HepG2 (cell line): ENCODE results near the gene SCIN. TPM values are rescaled to one million over a fixed set of nuclear protein-coding genes. Genes with fewer than 3 reads are reported as not detected.

Source experiments
- ATAC-seq: fragments of 200-7000 bp; cut with Tn5 transposase; 3 replicates; pipeline ENCODE4 v1.9.1; 2020; ENCODE audit warnings: mild to moderate bottlenecking, moderate library complexity
- BruUV-seq: library from RNA; stranded (reverse); fragments of 400-500 nt; replicated peaks from 2 replicates; lab custom pipeline; 2021; lab: Mats Ljungman, UMichigan
- CTCF ChIA-PET: fragments of 300-600 bp; formaldehyde crosslinking; extraction: SDS; loops from one replicate; lab custom pipeline; 2021; ENCODE audit warnings: low total read pairs, inconsistent platforms, low intra/inter-chr PET ratio; lab: Yijun Ruan, JAX
- POLR2A ChIA-PET: fragments of 350-600 bp; sonication (Branson Sonifier 250); formaldehyde crosslinking; loops from one replicate; lab custom pipeline; 2020; ENCODE audit warnings: antibody characterized with exemption, inconsistent platforms; lab: Yijun Ruan, JAX
- DNase-seq: peaks from one replicate; pipeline ENCODE4 v3.0.0-alpha.2; 2015; ENCODE audit warnings: low spot score
- FAIRE-seq: peaks from 3 replicates; lab custom pipeline; 2011; peaks lifted over from hg19 to GRCh38; lab: Jason Lieb, UNC
- H2AFZ ChIP-seq: one replicate; pipeline ENCODE4 v1.6.1; 2011; ENCODE audit warnings: low read length, inconsistent platforms
- H3K27ac ChIP-seq: fragments of 300-600 bp; 3 replicates; pipeline ENCODE4 v1.8.0; 2011; ENCODE audit warnings: mixed run types, mild to moderate bottlenecking, mixed read lengths, low read length, inconsistent platforms; ENCODE audit not compliant: insufficient read depth; ENCODE audit errors: extremely low read length
- H3K27me3 ChIP-seq, 2 experiments: fragments of 200-600 bp in 1 of 2; 2 replicates in 1 of 2; 3 replicates in 1 of 2; pipeline versions ENCODE4 v1.6.0 to v1.8.0; 2011; ENCODE audit warnings: low read length in 2 of 2, mild to moderate bottlenecking in 2 of 2, moderate library complexity in 2 of 2, inconsistent platforms in 1 of 2; ENCODE audit not compliant: insufficient read depth in 2 of 2, control insufficient read depth in 1 of 2
- H3K36me3 ChIP-seq, 2 experiments: fragments of 200-600 bp in 1 of 2; replicated peaks in 1 of 2; 2 replicates in 1 of 2; 3 replicates in 1 of 2; pipeline versions ENCODE4 v1.5.1 to v1.8.0; 2011; ENCODE audit warnings: low read length in 2 of 2, inconsistent platforms in 1 of 2; ENCODE audit not compliant: insufficient read depth in 2 of 2, control insufficient read depth in 1 of 2
- H3K4me1 ChIP-seq: 2 replicates; pipeline ENCODE4 v1.5.1; 2012; ENCODE audit warnings: low read length, inconsistent platforms; ENCODE audit not compliant: insufficient read depth
- H3K4me2 ChIP-seq: 2 replicates; pipeline ENCODE4 v1.6.0; 2011; ENCODE audit warnings: low read depth, low read length, inconsistent platforms
- H3K4me3 ChIP-seq, 3 experiments: fragments of 200-600 bp in 1 of 3; sonication (generic), shearing (Covaris generic) in 1 of 3; replicated peaks in 1 of 3; 2 replicates each; pipeline ENCODE4 v1.5.1; 2011 to 2016; ENCODE audit warnings: low read length in 3 of 3, inconsistent platforms in 2 of 3, low read depth in 2 of 3, mild to moderate bottlenecking in 2 of 3, control low read depth in 1 of 3, mixed read lengths in 1 of 3; ENCODE audit not compliant: insufficient read depth in 1 of 3
- H3K79me2 ChIP-seq: one replicate; pipeline ENCODE4 v1.6.1; 2011; ENCODE audit warnings: low read length, inconsistent platforms; ENCODE audit not compliant: insufficient read depth
- H3K9ac ChIP-seq: 2 replicates; pipeline ENCODE4 v1.6.0; 2011; ENCODE audit warnings: mild to moderate bottlenecking, low read depth, low read length, inconsistent platforms; ENCODE audit not compliant: insufficient read depth
- H3K9me3 ChIP-seq: 2 replicates; pipeline ENCODE4 v1.5.1; 2012; ENCODE audit warnings: mild to moderate bottlenecking, low read length
- H4K20me1 ChIP-seq: 2 replicates; pipeline ENCODE4 v1.6.0; 2011; ENCODE audit warnings: inconsistent platforms, mild to moderate bottlenecking, low read length, moderate library complexity; ENCODE audit not compliant: insufficient read depth
- ATF2 ChIP-seq: sonication (generic); formaldehyde crosslinking; IDR thresholded peaks from 2 replicates; pipeline ENCODE4 v1.4.0; 2020; ENCODE audit warnings: missing genetic modification reagents
- BCL3 ChIP-seq: sonication (generic); formaldehyde crosslinking; IDR thresholded peaks from 2 replicates; pipeline ENCODE4 v1.5.1; 2020; ENCODE audit warnings: mild to moderate bottlenecking, missing genetic modification reagents, moderate library complexity
- CREB3 ChIP-seq: sonication (generic); formaldehyde crosslinking; IDR thresholded peaks from 2 replicates; pipeline ENCODE4 v1.5.0; 2020; ENCODE audit warnings: missing genetic modification reagents
- GFI1 ChIP-seq: sonication (generic); formaldehyde crosslinking; IDR thresholded peaks from 2 replicates; pipeline ENCODE4 v1.5.0; 2020; ENCODE audit warnings: missing genetic modification reagents, mild to moderate bottlenecking, borderline replicate concordance
- LBX2 ChIP-seq: sonication (generic); formaldehyde crosslinking; IDR thresholded peaks from 2 replicates; pipeline ENCODE4 v1.5.0; 2020; ENCODE audit warnings: missing genetic modification reagents, mild to moderate bottlenecking, borderline replicate concordance
- NCOA2 ChIP-seq: sonication (generic); formaldehyde crosslinking; IDR thresholded peaks from 2 replicates; pipeline ENCODE4 v1.8.0; 2022; ENCODE audit warnings: inconsistent platforms
- PITX1 ChIP-seq: sonication (generic); formaldehyde crosslinking; IDR thresholded peaks from 2 replicates; pipeline ENCODE4 v1.5.1; 2020; ENCODE audit warnings: mild to moderate bottlenecking, missing genetic modification reagents
- POLR2G ChIP-seq: fragments of 200-400 bp; formaldehyde crosslinking; IDR thresholded peaks from 2 replicates; pipeline ENCODE4 v1.6.1; 2018; ENCODE audit warnings: mild to moderate bottlenecking, low read depth, low read length, moderate library complexity
- RFXAP ChIP-seq: sonication (generic); formaldehyde crosslinking; IDR thresholded peaks from 2 replicates; pipeline ENCODE4 v1.4.0; 2020; ENCODE audit warnings: missing genetic modification reagents, borderline replicate concordance
- SMARCE1 ChIP-seq: fragments of 450-650 bp; IDR thresholded peaks from 2 replicates; pipeline ENCODE4 v1.6.1; 2017; ENCODE audit warnings: borderline replicate concordance
- SUZ12 ChIP-seq: fragments of 150-350 bp; IDR thresholded peaks from 2 replicates; pipeline ENCODE4 v1.6.1; 2014; ENCODE audit warnings: low read depth, low read length
- TRIM22 ChIP-seq: fragments of 450-650 bp; IDR thresholded peaks from 2 replicates; pipeline ENCODE4 v1.6.1; 2017
- TSC22D2 ChIP-seq: sonication (generic); formaldehyde crosslinking; IDR thresholded peaks from 2 replicates; pipeline ENCODE4 v1.5.1; 2020; ENCODE audit warnings: missing genetic modification reagents, mild to moderate bottlenecking, borderline replicate concordance
- ZMAT5 ChIP-seq: sonication (generic); formaldehyde crosslinking; IDR thresholded peaks from 2 replicates; pipeline ENCODE4 v1.5.0; 2020; ENCODE audit warnings: mild to moderate bottlenecking, low read depth, missing genetic modification reagents, borderline replicate concordance
- ZNF253 ChIP-seq: sonication (generic); formaldehyde crosslinking; IDR thresholded peaks from 2 replicates; pipeline ENCODE4 v1.8.0; 2022; ENCODE audit warnings: mild to moderate bottlenecking, missing genetic modification reagents, borderline replicate concordance
- ZNF839 ChIP-seq: sonication (generic); formaldehyde crosslinking; IDR thresholded peaks from 2 replicates; pipeline ENCODE4 v1.4.0; 2020; ENCODE audit warnings: missing genetic modification reagents, mild to moderate bottlenecking, borderline replicate concordance
- WGBS: methylation state at CpG from one replicate; pipeline ENCODE4 v1.1.6; 2017; ENCODE audit warnings: low lambda C conversion rate; 5-methylcytosine and 5-hydroxymethylcytosine counted together
- in situ Hi-C: cut with HindIII; loops from 2 replicates; pipeline ENCODE4 v1.10.0; 2017; ENCODE audit warnings: low pct_unique_long_range_greater_than_20kb; ENCODE audit not compliant: extremely low pct_ligation_motif_present
- intact Hi-C: fragments of 100-400 bp; cut with micrococcal nuclease; formaldehyde crosslinking; loops from one replicate; pipeline ENCODE4 v1.10.0; 2022; ENCODE audit not compliant: unreplicated experiment
- polyA plus RNA-seq, 8 experiments: library from polyadenylated mRNA; depleted of rRNA in 3 of 8; stranded (reverse) in 7 of 8; unstranded in 1 of 8; fragments of >200 nt; fragmentation: Illumina TruSeq in 4 of 8; extraction: Trizol in 4 of 8; gene quantifications; 2 replicates each; pipeline versions ENCODE4 v1.2.1 to v1.2.3, GENCODE V29; 2011 to 2016; ENCODE audit warnings: low read depth in 4 of 8, missing spikeins in 1 of 8, mixed read lengths in 1 of 8; ENCODE audit not compliant: insufficient read depth in 1 of 8
- total RNA-seq, 5 experiments: library from RNA; depleted of rRNA; stranded (reverse); fragments of >200 nt; fragmentation: Illumina TruSeq; extraction: Trizol; gene quantifications; 2 replicates each; pipeline ENCODE4 v1.2.3, GENCODE V29; 2016; ENCODE audit warnings: low read depth in 1 of 5

The SCIN gene
- total and polyA plus RNA-seq, 2 of the 13 experiments (the other 11 are each of a cell fraction or from before 2014, with no cell fraction given) = not detected

GRCh38 chr7:12653110-12653509 lies 82.6 kb downstream of the SCIN start:
- Histone ChIP-seq H3K79me2 (no peaks in the 10 kb centered on the region), H3K27ac (no peak overlapping the region), H3K9me3 (no peaks in the 10 kb centered on the region), H3K4me3 (no peak overlapping the region), H3K36me3 (no peaks in the 10 kb centered on the region), H3K4me1 (peaks cover 9% of the 10 kb centered on the region; the same call in 1 of the 2 replicates), H3K9ac (no peak overlapping the region), H2AFZ (no peak overlapping the region), H3K4me2 (no peak overlapping the region), H3K27me3 (no peaks in the 10 kb centered on the region), H4K20me1 (no peaks in the 10 kb centered on the region)
- whole genome bisulfite sequencing = 75% methylated on average over 3 of the region's 3 CpGs
- BruUV-seq = no TSS peak
- intact Hi-C loops (no loop called here), in situ Hi-C loops (no loop called here)
- no peak for ATAC-seq
- no peak for DNase-seq
- FAIRE-seq = no peak
- POLR2A ChIA-PET = no interaction called here
- no peak for TF ChIP-seq ZNF839 (CRISPR knock-in tag)
- no peak for TF ChIP-seq PITX1 (CRISPR knock-in tag)
- no peak for TF ChIP-seq POLR2G
- TF ChIP-seq NCOA2 (CRISPR knock-in tag) = no peak
- TF ChIP-seq TSC22D2 (CRISPR knock-in tag) = no peak
- no peak for TF ChIP-seq ATF2
- no peak for TF ChIP-seq ZMAT5 (CRISPR knock-in tag)
- no peak for TF ChIP-seq CREB3 (CRISPR knock-in tag)
- TF ChIP-seq BCL3 = no peak
- TF ChIP-seq GFI1 (CRISPR knock-in tag) = no peak
- no peak for TF ChIP-seq LBX2 (CRISPR knock-in tag)
- no peak for TF ChIP-seq TRIM22
- no peak for TF ChIP-seq RFXAP (CRISPR knock-in tag)
- TF ChIP-seq SMARCE1 = no peak
- TF ChIP-seq ZNF253 (CRISPR knock-in tag) = no peak
- no peak for TF ChIP-seq SUZ12
- CTCF ChIA-PET = no interaction called here
